GM19025 (cell line): ENCODE results near the gene RHOH.
"Not testable (repeated sequence)": the region's sequence is repeated elsewhere in the genome, so short reads cannot be mapped to it uniquely, and the experiment has no call there.

Experiments used
- ATAC-seq: cut with Tn5 transposase; IDR thresholded peaks from one replicate; pipeline ENCODE4 v1.9.1; 2021; ENCODE audit warnings: mild to moderate bottlenecking, low read depth, moderate library complexity; ENCODE audit not compliant: unreplicated experiment

Gene RHOH

GRCh38 chr4:40256329-40256728, 59.5 kb downstream of the RHOH start:
- ATAC-seq: no peak

- no peak for ATAC-seq
These were observed 60.0 kb downstream of the RHOH start for GRCh38 chr4:40256817-40257216.

GRCh38 chr4:40258627-40259026, 61.8 kb downstream of the RHOH start:
- ATAC-seq: no peak

- no peak for ATAC-seq
These were observed 64.6 kb downstream of the RHOH start for GRCh38 chr4:40261231-40262076.

GRCh38 chr4:40262077-40262528, 65.3 kb downstream of the RHOH start:
- ATAC-seq: no peak

- ATAC-seq: no peak
These were observed 66.0 kb downstream of the RHOH start for GRCh38 chr4:40262861-40263260.

- no peak for ATAC-seq
These were observed 67.7 kb downstream of the RHOH start for GRCh38 chr4:40264497-40264896.

- ATAC-seq: no peak
These were observed 68.4 kb downstream of the RHOH start for GRCh38 chr4:40264995-40265909.

GRCh38 chr4:40265910-40266274, 69.1 kb downstream of the RHOH start:
- ATAC-seq: no peak

GRCh38 chr4:40269133-40269532, 72.3 kb downstream of the RHOH start:
- ATAC-seq: no peak

- no peak for ATAC-seq
These were observed 73.8 kb downstream of the RHOH start for GRCh38 chr4:40270609-40271008.

- ATAC-seq: no peak
These were observed 78.4 kb downstream of the RHOH start for GRCh38 chr4:40275065-40275730.

GRCh38 chr4:40276546-40276945, 79.7 kb downstream of the RHOH start:
- no peak for ATAC-seq

- no peak for ATAC-seq
These were observed 83.8 kb downstream of the RHOH start for GRCh38 chr4:40280586-40280985.

- no peak for ATAC-seq
These were observed 84.3 kb downstream of the RHOH start for GRCh38 chr4:40281099-40281498.

GRCh38 chr4:40281913-40282312, 85.1 kb downstream of the RHOH start:
- ATAC-seq: no peak

- not testable (repeated sequence) for ATAC-seq
These were observed 86.0 kb downstream of the RHOH start for GRCh38 chr4:40282857-40283256.

GRCh38 chr4:40283413-40283812, 86.6 kb downstream of the RHOH start:
- ATAC-seq: no peak

GRCh38 chr4:40283968-40284367, 87.1 kb downstream of the RHOH start:
- no peak for ATAC-seq

- no peak for ATAC-seq
These were observed 88.9 kb downstream of the RHOH start for GRCh38 chr4:40285692-40286091.

- no peak for ATAC-seq
These were observed 91.7 kb downstream of the RHOH start for GRCh38 chr4:40288566-40288965.
